OCI-LY3 (cell line): ENCODE results near the gene KLHDC9.
"Not testable (repeated sequence)": the region's sequence is repeated elsewhere in the genome, so short reads cannot be mapped to it uniquely, and the experiment has no call there.

Source experiments
- H2AFZ ChIP-seq: fragments of 200-600, 300-600 bp; shearing (Covaris generic); 2 replicates; pipeline ENCODE4 v1.6.0; 2014; ENCODE audit warnings: antibody characterized with exemption, low read depth, low read length
- H3K27ac ChIP-seq: fragments of 200-600, 300-600 bp; sonication (generic); 2 replicates; pipeline ENCODE4 v1.5.1; 2014; ENCODE audit warnings: mild to moderate bottlenecking, low read length, moderate library complexity, mixed read lengths
- H3K27me3 ChIP-seq: fragments of 200-600, 300-600 bp; sonication (generic); 2 replicates; pipeline ENCODE4 v1.6.1; 2014; ENCODE audit warnings: low read depth, low read length, mixed read lengths
- H3K36me3 ChIP-seq: fragments of 200-600, 300-600 bp; sonication (generic); replicated peaks from 2 replicates; pipeline ENCODE3; 2014; ENCODE audit warnings: low read depth, low read length, mixed read lengths
- H3K4me1 ChIP-seq: fragments of 300-600, 200-600 bp; sonication (generic); 2 replicates; pipeline ENCODE4 v1.6.1; 2014; ENCODE audit warnings: low read length, mixed read lengths
- H3K4me2 ChIP-seq: fragments of 200-600, 300-600 bp; sonication (generic); 2 replicates; pipeline ENCODE4 v1.6.1; 2014; ENCODE audit warnings: low read length, mixed read lengths
- H3K4me3 ChIP-seq: fragments of 300-600, 200-600 bp; sonication (generic); 2 replicates; pipeline ENCODE4 v1.5.1; 2014; ENCODE audit warnings: antibody characterized with exemption, mild to moderate bottlenecking, low read length, moderate library complexity
- H3K79me2 ChIP-seq: fragments of 300-600, 200-600 bp; shearing (Covaris generic); 2 replicates; pipeline ENCODE4 v1.6.1; 2014; ENCODE audit warnings: mild to moderate bottlenecking, low read length, mixed read lengths
- H3K9ac ChIP-seq: fragments of 300-600, 200-600 bp; shearing (Covaris generic); 2 replicates; pipeline ENCODE4 v1.6.0; 2014; ENCODE audit warnings: mild to moderate bottlenecking, low read length, moderate library complexity
- H3K9me3 ChIP-seq: fragments of 200-600, 300-600 bp; shearing (Covaris generic); 2 replicates; pipeline ENCODE4 v1.6.1; 2014; ENCODE audit warnings: low read length, mixed read lengths; ENCODE audit not compliant: insufficient read depth
- H4K20me1 ChIP-seq: fragments of 200-600, 300-600 bp; sonication (generic); 2 replicates; pipeline ENCODE4 v1.6.1; 2016; ENCODE audit warnings: low read length, mixed read lengths; ENCODE audit not compliant: insufficient read depth
- EZH2phosphoT487 ChIP-seq: fragments of 200-600 bp; shearing (Covaris generic); IDR thresholded peaks from 2 replicates; pipeline ENCODE4 v1.6.1; 2018; ENCODE audit warnings: antibody characterized with exemption, mixed run types, low read depth
- TF ChIP-seq, protein P1 (sequence below): fragments of 200-600, 300-600 bp; sonication (generic); IDR thresholded peaks from 2 replicates; pipeline ENCODE4 v1.5.1; 2014; ENCODE audit warnings: antibody characterized with exemption, low read length, low read depth

The KLHDC9 gene

DNA sequence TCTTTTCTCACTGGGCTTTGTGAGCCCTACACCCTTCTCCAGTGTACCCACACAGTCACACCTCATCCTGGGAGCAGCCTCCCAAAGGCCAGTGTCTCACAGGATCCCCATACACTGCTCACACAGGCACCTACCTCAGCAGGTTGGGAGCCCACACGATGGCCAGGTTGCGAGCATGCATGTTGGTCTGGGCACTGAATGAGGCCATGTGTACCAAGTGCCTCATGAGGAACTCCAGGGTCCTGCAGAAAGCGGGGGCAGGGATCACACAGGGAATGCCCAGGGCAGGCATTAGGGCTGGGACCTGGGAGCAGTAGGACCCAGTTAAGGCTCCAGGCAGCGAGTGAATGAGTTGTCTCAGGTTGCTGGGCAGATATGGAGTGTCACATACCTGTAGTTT, 43.9 kb upstream of the KLHDC9 start:
- Histone ChIP-seq H4K20me1 (no peaks in the 10 kb centered on the region), H3K9me3 (no peaks in the 10 kb centered on the region), H3K36me3 (peaks cover 66% of the 10 kb centered on the region), H3K9ac (no peak overlapping the region), H3K27me3 (no peaks in the 10 kb centered on the region), H2AFZ (no peak overlapping the region), H3K4me1 (no peaks in the 10 kb centered on the region), H3K79me2 (peaks cover under 1% of the 10 kb centered on the region; the same call in 1 of the 2 replicates), H3K4me2 (no peak overlapping the region), H3K4me3 (no peak overlapping the region), H3K27ac (no peak overlapping the region)
- TF ChIP-seq EZH2phosphoT487 = no peak
- TF ChIP-seq, protein P1, sequence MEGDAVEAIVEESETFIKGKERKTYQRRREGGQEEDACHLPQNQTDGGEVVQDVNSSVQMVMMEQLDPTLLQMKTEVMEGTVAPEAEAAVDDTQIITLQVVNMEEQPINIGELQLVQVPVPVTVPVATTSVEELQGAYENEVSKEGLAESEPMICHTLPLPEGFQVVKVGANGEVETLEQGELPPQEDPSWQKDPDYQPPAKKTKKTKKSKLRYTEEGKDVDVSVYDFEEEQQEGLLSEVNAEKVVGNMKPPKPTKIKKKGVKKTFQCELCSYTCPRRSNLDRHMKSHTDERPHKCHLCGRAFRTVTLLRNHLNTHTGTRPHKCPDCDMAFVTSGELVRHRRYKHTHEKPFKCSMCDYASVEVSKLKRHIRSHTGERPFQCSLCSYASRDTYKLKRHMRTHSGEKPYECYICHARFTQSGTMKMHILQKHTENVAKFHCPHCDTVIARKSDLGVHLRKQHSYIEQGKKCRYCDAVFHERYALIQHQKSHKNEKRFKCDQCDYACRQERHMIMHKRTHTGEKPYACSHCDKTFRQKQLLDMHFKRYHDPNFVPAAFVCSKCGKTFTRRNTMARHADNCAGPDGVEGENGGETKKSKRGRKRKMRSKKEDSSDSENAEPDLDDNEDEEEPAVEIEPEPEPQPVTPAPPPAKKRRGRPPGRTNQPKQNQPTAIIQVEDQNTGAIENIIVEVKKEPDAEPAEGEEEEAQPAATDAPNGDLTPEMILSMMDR = no peak

DNA sequence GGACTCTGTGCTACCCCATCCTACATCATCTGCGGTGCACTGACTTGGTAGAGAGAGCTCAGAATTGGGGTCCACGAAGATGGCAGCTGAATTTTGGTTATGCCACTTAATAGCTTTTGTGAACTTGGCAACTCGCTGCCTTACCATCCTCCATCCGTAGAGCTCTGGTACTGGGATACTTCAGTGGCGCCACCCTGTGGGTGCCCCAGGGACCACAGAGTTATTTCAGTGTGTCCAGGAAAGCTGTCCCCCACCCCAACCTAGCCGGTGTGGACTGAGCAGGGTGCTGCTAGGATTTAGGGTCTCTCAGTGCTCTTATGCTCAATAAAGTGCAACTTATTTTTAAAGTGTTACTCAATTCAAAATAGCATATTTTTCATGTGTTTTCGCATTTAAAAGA, 43.4 kb upstream of the KLHDC9 start:
- H3K4me1 ChIP-seq = no peaks in the 10 kb centered on the region
- no peak overlapping the region for H3K4me3 ChIP-seq
- H3K4me2 ChIP-seq = no peak overlapping the region
- H3K27me3 ChIP-seq = no peaks in the 10 kb centered on the region
- no peak overlapping the region for H2AFZ ChIP-seq
- H3K79me2 ChIP-seq = peaks cover 5% of the 10 kb centered on the region; the same call in 1 of the 2 replicates
- no peak overlapping the region for H3K27ac ChIP-seq
- TF ChIP-seq, protein P1 = peak; percentile 38
- TF ChIP-seq EZH2phosphoT487 = no peak
- H3K36me3 ChIP-seq = peaks cover 65% of the 10 kb centered on the region
- H3K9me3 ChIP-seq = no peaks in the 10 kb centered on the region
- no peak overlapping the region for H3K9ac ChIP-seq
- no peaks in the 10 kb centered on the region; the same call in 1 of the 2 replicates for H4K20me1 ChIP-seq

DNA sequence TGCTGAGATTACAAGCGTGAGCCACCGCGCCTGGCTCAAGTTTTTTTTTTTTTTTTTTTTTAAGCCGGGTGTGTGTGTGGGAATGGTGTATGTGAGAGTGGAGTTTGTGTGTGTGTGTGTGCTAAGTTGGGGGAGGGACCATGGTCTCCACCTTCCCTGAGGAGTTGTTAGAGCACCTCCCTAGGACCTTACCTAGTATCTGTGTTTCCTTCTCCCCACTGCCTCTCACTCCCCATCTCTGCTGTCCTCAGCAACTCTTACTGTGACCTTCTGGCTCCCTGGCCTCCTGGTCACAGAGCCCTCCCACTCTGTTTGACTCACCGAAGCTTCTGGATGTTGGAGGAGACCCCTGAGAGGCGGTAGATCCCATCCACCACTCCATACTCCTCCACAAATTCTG, 38.9 kb upstream of the KLHDC9 start:
- H3K27me3 ChIP-seq = no peaks in the 10 kb centered on the region
- peaks cover 20% of the 10 kb centered on the region for H4K20me1 ChIP-seq
- H3K4me3 ChIP-seq = no peak overlapping the region
- peaks cover 39% of the 10 kb centered on the region for H3K79me2 ChIP-seq
- H3K4me2 ChIP-seq = no peak overlapping the region
- no peak overlapping the region for H3K27ac ChIP-seq
- TF ChIP-seq, protein P1 = no peak
- no peak for TF ChIP-seq EZH2phosphoT487
- H2AFZ ChIP-seq = no peak overlapping the region
- H3K9ac ChIP-seq = no peak overlapping the region
- H3K4me1 ChIP-seq = no peaks in the 10 kb centered on the region
- no peaks in the 10 kb centered on the region for H3K9me3 ChIP-seq
- peaks cover 42% of the 10 kb centered on the region for H3K36me3 ChIP-seq

DNA sequence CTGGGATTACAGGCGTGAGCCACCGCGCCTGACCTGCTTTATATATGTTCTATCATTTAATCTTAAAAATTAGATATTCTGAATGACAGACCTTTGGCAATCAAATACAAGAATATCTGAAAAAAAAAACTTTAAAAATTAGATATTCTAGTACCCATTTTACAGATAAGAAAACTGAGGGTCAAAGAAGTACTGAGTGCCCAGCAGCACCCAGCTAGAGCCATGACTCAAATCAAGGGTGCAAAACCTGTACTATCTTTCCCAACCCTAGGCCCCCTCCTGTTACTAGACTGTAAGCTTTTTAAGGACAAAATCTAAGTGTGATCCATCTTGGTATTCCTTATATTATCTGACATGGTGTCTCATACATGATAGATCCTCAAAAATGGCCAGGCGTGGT, 36.7 kb upstream of the KLHDC9 start:
- Histone ChIP-seq H3K79me2 (peaks cover 57% of the 10 kb centered on the region), H3K4me2 (no peak overlapping the region), H3K27me3 (no peaks in the 10 kb centered on the region), H3K27ac (no peak overlapping the region), H3K36me3 (peaks cover 33% of the 10 kb centered on the region), H3K9ac (no peak overlapping the region), H4K20me1 (peaks cover 30% of the 10 kb centered on the region), H3K9me3 (no peaks in the 10 kb centered on the region), H3K4me3 (no peak overlapping the region), H2AFZ (no peak overlapping the region), H3K4me1 (no peaks in the 10 kb centered on the region)
- TF ChIP-seq EZH2phosphoT487 = no peak
- TF ChIP-seq, protein P1 = no peak

DNA sequence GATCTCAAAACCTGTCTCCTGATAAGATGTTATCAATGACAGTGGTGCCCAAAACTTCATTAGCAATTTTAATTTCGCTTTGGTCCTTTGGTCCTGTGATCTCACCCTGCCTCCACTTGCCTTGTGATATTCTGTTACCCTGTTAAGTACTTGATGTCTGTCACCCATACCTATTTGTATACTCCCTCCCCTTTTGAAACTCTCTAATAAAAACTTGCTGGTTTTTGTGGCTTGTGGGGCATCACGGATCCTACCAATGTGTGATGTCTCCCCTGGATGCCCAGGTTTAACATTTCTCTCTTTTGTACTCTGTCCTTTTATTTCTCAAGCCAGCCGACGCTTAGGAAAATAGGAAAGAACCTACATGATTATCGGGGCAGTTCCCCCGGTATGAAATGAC, 34.2 kb upstream of the KLHDC9 start:
- peaks cover 13% of the 10 kb centered on the region for H3K4me1 ChIP-seq
- peaks cover 46% of the 10 kb centered on the region for H4K20me1 ChIP-seq
- peaks cover 82% of the 10 kb centered on the region for H3K79me2 ChIP-seq

DNA sequence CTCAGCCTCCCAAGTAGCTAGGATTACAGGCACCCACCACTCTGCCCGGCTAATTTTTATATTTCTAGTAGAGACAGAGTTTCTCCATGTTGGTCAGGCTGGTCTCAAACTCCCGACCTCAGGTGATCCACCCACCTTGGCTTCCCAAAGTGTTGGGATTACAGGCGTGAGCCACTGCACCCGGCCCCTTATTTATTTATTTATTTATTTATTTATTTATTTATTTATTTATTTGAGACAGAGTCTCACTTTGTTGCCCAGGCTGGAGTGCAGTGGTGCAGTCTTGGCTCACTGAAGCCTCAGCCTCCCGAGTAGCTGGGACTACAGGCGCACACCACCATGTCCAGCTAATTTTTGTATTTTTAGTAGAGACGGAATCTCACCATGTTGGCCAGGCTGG, 32.5 kb upstream of the KLHDC9 start:
- peaks cover 83% of the 10 kb centered on the region for H3K79me2 ChIP-seq

More for the DNA sequence above, 34.2 kb upstream of the KLHDC9 start:
- not testable (repeated sequence) for H3K9me3 ChIP-seq, H3K9ac ChIP-seq, H3K4me2 ChIP-seq, H3K27me3 ChIP-seq, H3K4me3 ChIP-seq, H3K27ac ChIP-seq, H2AFZ ChIP-seq
- H3K36me3 ChIP-seq = peaks cover 39% of the 10 kb centered on the region

More for the DNA sequence above, 32.5 kb upstream of the KLHDC9 start:
- peaks cover 45% of the 10 kb centered on the region for H4K20me1 ChIP-seq
- H3K4me3 ChIP-seq, H3K9me3 ChIP-seq, H3K9ac ChIP-seq, H3K27me3 ChIP-seq, H3K4me2 ChIP-seq, H3K27ac ChIP-seq, H2AFZ ChIP-seq: not testable (repeated sequence)
- peaks cover 21% of the 10 kb centered on the region for H3K4me1 ChIP-seq
- H3K36me3 ChIP-seq = peaks cover 30% of the 10 kb centered on the region
